WTC11 (cell line): ENCODE measurements around the gene ZDHHC21.
"Not testable (repeated sequence)": the region's sequence is repeated elsewhere in the genome, so short reads cannot be mapped to it uniquely, and the experiment has no call there.

Experiments used
- CTCF ChIP-seq: fragments of 200-600 bp; IDR thresholded peaks from 2 replicates; pipeline ENCODE4 v1.8.0; 2022; ENCODE audit warnings: antibody characterized with exemption
- NFYB ChIP-seq: sonication (generic); formaldehyde crosslinking; conservative IDR thresholded peaks from 2 replicates; pipeline ENCODE4 v1.8.0; 2022; ENCODE audit warnings: low read depth, missing genetic modification reagents
- TCF7 ChIP-seq: sonication (generic); formaldehyde crosslinking; IDR thresholded peaks from 2 replicates; pipeline ENCODE4 v1.8.0; 2022; ENCODE audit warnings: mild to moderate bottlenecking, low read depth, missing genetic modification reagents, moderate library complexity

DNA sequence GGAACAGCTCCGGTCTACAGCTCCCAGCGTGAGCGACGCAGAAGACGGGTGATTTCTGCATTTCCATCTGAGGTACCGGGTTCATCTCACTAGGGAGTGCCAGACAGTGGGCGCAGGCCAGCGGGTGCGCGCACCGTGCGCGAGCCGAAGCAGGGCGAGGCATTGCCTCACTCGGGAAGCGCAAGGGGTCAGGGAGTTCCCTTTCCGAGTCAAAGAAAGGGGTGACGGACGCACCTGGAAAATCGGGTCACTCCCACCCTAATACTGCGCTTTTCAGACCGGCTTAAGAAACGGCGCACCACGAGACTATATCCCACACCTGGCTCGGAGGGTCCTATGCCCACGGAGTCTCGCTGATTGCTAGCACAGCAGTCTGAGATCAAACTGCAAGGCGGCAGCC lies 29.2 kb downstream of the ZDHHC21 start:
- TF ChIP-seq TCF7 (CRISPR knock-in tag); CTCF; NFYB (CRISPR knock-in tag): not testable (repeated sequence)
